ENCODE results near the gene GAR1.

- no peak for TF ChIP-seq POLR2A (IDR thresholded peaks at IDR 0.05; ENCODE audit: borderline replicate concordance, extremely low read depth, insufficient read depth, insufficient read length)
- TF ChIP-seq EZH2phosphoT487 (IDR thresholded peaks at IDR 0.05; ENCODE audit: borderline replicate concordance) = no peak
- no peak for TF ChIP-seq EZH2 (IDR thresholded peaks at IDR 0.05)
- TF ChIP-seq SP1 (IDR thresholded peaks at IDR 0.05; ENCODE audit: low read depth) = no peak
These were observed 500 bp downstream of the GAR1 start for GRCh38 chr4:109816082-109816442.

Measured in HCT116 (cell line).